HepG2 (cell line): ENCODE data around the gene TNS4. TPM values are rescaled to one million over a fixed set of nuclear protein-coding genes. Genes with fewer than 3 reads are reported as not detected.
A peak's percentile ranks its signal among the peaks of the same experiment; 100 is the strongest.

Source experiments
- CBX1 ChIP-seq: IDR thresholded peaks from one replicate; pipeline ENCODE4 v1.6.1; 2016; ENCODE audit warnings: antibody characterized with exemption, low read depth
- JUN ChIP-seq: sonication (generic); formaldehyde crosslinking; IDR thresholded peaks from 2 replicates; pipeline ENCODE4 v1.4.0; 2020; ENCODE audit warnings: mild to moderate bottlenecking, missing genetic modification reagents
- NAIF1 ChIP-seq: sonication (generic); formaldehyde crosslinking; IDR thresholded peaks from 2 replicates; pipeline ENCODE4 v1.5.0; 2020; ENCODE audit warnings: mild to moderate bottlenecking, missing genetic modification reagents, borderline replicate concordance
- POLR2AphosphoS2 ChIP-seq: IDR thresholded peaks from 2 replicates; pipeline ENCODE4 v1.6.1; 2011; ENCODE audit warnings: low read depth, low read length, improper control_type of control experiment
- SETDB1 ChIP-seq: sonication (generic); formaldehyde crosslinking; IDR thresholded peaks from 2 replicates; pipeline ENCODE4 v1.5.1; 2020; ENCODE audit warnings: missing genetic modification reagents, mild to moderate bottlenecking, borderline replicate concordance
- SKIL ChIP-seq: sonication (generic); formaldehyde crosslinking; IDR thresholded peaks from 2 replicates; pipeline ENCODE4 v1.8.0; 2022; ENCODE audit warnings: missing genetic modification reagents, mild to moderate bottlenecking, moderate library complexity, borderline replicate concordance
- SNAPC2 ChIP-seq: sonication (generic); formaldehyde crosslinking; IDR thresholded peaks from 2 replicates; pipeline ENCODE4 v1.8.1; 2022; ENCODE audit warnings: mild to moderate bottlenecking, missing genetic modification reagents
- TEAD2 ChIP-seq: sonication (generic); formaldehyde crosslinking; IDR thresholded peaks from 2 replicates; pipeline ENCODE4 v1.9.0; 2021; ENCODE audit warnings: missing genetic modification reagents
- THAP9 ChIP-seq: sonication (generic); formaldehyde crosslinking; IDR thresholded peaks from 2 replicates; pipeline ENCODE4; 2020; ENCODE audit warnings: missing genetic modification reagents, mild to moderate bottlenecking, borderline replicate concordance
- ZBTB37 ChIP-seq: sonication (generic); formaldehyde crosslinking; IDR thresholded peaks from 2 replicates; pipeline ENCODE4 v1.4.0; 2020; ENCODE audit warnings: mild to moderate bottlenecking, missing genetic modification reagents
- ZC3H13 ChIP-seq: sonication (generic); formaldehyde crosslinking; IDR thresholded peaks from 2 replicates; pipeline ENCODE4 v1.8.1; 2023; ENCODE audit warnings: mild to moderate bottlenecking, missing genetic modification reagents, moderate library complexity
- ZNF234 ChIP-seq: sonication (generic); formaldehyde crosslinking; conservative IDR thresholded peaks from 2 replicates; pipeline ENCODE4 v1.5.1; 2020; ENCODE audit warnings: mild to moderate bottlenecking, missing genetic modification reagents
- ZNF317 ChIP-seq: sonication (generic); formaldehyde crosslinking; IDR thresholded peaks from 2 replicates; pipeline ENCODE4 v1.5.0; 2020; ENCODE audit warnings: mild to moderate bottlenecking, missing genetic modification reagents
- polyA plus RNA-seq, 8 experiments: library from polyadenylated mRNA; depleted of rRNA in 3 of 8; stranded (reverse) in 7 of 8; unstranded in 1 of 8; fragments of >200 nt; fragmentation: Illumina TruSeq in 4 of 8; extraction: Trizol in 4 of 8; gene quantifications; 2 replicates each; pipeline versions ENCODE4 v1.2.1 to v1.2.3, GENCODE V29; 2011 to 2016; ENCODE audit warnings: low read depth in 4 of 8, missing spikeins in 1 of 8, mixed read lengths in 1 of 8; ENCODE audit not compliant: insufficient read depth in 1 of 8
- total RNA-seq, 5 experiments: library from RNA; depleted of rRNA; stranded (reverse); fragments of >200 nt; fragmentation: Illumina TruSeq; extraction: Trizol; gene quantifications; 2 replicates each; pipeline ENCODE4 v1.2.3, GENCODE V29; 2016; ENCODE audit warnings: low read depth in 1 of 5
- TF ChIP-seq, protein P1 (sequence below): sonication (generic); formaldehyde crosslinking; IDR thresholded peaks from 2 replicates; pipeline ENCODE4 v1.4.0; 2020; ENCODE audit warnings: missing genetic modification reagents
- TF ChIP-seq, protein P2 (sequence below): IDR thresholded peaks from 2 replicates; pipeline ENCODE4 v1.6.1; 2016; ENCODE audit warnings: missing genetic modification reagents, missing compliant biosample characterization
- TF ChIP-seq, protein P3 (sequence below): sonication (generic); formaldehyde crosslinking; conservative IDR thresholded peaks from 2 replicates; pipeline ENCODE4 v1.8.0; 2022; ENCODE audit warnings: missing genetic modification reagents

TNS4 gene
- total and polyA plus RNA-seq, 2 of the 13 experiments (the other 11 are each of a cell fraction or from before 2014, with no cell fraction given), result 0.58 to 2.1 TPM

DNA sequence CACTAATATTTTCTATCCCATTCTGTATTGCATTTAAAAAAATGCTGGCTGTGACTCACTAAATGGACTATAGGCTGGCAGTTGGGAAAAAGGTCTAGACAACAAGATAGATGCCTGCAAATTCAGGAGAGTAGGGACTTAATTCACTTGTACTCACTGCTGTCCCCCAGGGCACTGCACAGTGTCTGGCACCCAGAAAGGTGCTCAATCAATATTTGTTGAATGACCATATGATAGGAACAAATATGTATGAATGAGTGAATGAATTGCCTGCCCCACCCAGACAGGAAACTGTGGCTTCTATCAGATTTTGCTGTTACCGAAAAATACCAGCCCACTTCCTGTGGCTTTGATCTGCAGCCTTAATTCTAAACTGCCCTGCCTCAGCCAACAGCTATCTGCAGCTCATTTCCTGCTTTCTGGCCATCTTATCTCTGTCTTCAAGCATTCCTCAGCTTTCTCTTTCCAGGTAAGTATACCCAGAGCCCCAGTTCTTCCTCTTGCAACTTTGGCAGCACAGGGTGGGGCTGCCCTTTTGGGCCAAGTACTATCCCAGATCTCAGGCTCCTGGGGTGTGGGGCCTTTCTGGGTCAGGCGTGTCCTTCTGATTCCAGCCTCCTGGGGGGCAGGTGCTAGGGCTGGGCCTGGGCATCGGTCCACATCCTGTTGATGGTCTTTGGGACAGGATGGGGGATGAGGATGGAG, 15.3 kb upstream of the TNS4 start (continued):
- TF ChIP-seq THAP9 (CRISPR knock-in tag) (no peak), SNAPC2 (CRISPR knock-in tag) (no peak), POLR2AphosphoS2 (no peak), SKIL (CRISPR knock-in tag) (no peak), TEAD2 (no peak), ZNF234 (CRISPR knock-in tag) (no peak), ZC3H13 (CRISPR knock-in tag) (no peak), JUN (CRISPR knock-in tag) (no peak), CBX1 (no peak), ZBTB37 (CRISPR knock-in tag) (peak; percentile 25; the same call in 1 of the 2 replicates), SETDB1 (CRISPR knock-in tag) (no peak), NAIF1 (CRISPR knock-in tag) (no peak), ZNF317 (CRISPR knock-in tag) (no peak)
- TF ChIP-seq, protein P1, sequence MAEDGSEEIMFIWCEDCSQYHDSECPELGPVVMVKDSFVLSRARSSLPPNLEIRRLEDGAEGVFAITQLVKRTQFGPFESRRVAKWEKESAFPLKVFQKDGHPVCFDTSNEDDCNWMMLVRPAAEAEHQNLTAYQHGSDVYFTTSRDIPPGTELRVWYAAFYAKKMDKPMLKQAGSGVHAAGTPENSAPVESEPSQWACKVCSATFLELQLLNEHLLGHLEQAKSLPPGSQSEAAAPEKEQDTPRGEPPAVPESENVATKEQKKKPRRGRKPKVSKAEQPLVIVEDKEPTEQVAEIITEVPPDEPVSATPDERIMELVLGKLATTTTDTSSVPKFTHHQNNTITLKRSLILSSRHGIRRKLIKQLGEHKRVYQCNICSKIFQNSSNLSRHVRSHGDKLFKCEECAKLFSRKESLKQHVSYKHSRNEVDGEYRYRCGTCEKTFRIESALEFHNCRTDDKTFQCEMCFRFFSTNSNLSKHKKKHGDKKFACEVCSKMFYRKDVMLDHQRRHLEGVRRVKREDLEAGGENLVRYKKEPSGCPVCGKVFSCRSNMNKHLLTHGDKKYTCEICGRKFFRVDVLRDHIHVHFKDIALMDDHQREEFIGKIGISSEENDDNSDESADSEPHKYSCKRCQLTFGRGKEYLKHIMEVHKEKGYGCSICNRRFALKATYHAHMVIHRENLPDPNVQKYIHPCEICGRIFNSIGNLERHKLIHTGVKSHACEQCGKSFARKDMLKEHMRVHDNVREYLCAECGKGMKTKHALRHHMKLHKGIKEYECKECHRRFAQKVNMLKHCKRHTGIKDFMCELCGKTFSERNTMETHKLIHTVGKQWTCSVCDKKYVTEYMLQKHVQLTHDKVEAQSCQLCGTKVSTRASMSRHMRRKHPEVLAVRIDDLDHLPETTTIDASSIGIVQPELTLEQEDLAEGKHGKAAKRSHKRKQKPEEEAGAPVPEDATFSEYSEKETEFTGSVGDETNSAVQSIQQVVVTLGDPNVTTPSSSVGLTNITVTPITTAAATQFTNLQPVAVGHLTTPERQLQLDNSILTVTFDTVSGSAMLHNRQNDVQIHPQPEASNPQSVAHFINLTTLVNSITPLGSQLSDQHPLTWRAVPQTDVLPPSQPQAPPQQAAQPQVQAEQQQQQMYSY, result no peak
- TF ChIP-seq, protein P2, sequence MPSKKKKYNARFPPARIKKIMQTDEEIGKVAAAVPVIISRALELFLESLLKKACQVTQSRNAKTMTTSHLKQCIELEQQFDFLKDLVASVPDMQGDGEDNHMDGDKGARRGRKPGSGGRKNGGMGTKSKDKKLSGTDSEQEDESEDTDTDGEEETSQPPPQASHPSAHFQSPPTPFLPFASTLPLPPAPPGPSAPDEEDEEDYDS (CRISPR knock-in tag), result no peak
- TF ChIP-seq, protein P3, sequence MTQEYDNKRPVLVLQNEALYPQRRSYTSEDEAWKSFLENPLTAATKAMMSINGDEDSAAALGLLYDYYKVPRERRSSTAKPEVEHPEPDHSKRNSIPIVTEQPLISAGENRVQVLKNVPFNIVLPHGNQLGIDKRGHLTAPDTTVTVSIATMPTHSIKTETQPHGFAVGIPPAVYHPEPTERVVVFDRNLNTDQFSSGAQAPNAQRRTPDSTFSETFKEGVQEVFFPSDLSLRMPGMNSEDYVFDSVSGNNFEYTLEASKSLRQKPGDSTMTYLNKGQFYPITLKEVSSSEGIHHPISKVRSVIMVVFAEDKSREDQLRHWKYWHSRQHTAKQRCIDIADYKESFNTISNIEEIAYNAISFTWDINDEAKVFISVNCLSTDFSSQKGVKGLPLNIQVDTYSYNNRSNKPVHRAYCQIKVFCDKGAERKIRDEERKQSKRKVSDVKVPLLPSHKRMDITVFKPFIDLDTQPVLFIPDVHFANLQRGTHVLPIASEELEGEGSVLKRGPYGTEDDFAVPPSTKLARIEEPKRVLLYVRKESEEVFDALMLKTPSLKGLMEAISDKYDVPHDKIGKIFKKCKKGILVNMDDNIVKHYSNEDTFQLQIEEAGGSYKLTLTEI, result no peak
